Measurements from ENCODE around the gene GPC5. TPM values are rescaled to one million over a fixed set of nuclear protein-coding genes. Genes with fewer than 3 reads are reported as not detected.

Gene GPC5
- total RNA-seq, 1 donor from 2014 or later = 0.57 TPM

DNA sequence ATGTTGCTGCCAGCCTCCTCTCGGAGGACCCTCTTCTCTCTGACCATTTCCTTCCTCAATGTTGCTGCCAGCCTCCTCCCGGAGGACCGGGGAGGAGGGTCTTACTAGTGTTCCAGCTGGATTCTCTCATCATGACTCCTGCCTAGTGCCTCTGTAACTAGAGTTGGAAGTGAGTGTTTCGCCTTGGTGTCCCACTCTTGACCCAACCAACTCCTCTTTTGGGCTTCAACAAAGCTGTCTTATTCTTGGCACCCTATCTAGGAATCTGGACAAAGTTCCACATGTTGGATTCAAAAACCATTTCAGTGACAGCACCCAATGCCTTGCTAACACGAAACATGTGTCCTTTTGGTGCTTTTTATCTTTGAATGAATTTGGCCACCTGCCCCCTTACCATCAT is 165.4 kb downstream of the GPC5 start:
- Mint-ChIP-seq H3K9me3 (ENCODE audit: low read depth) (no peaks in the 10 kb centered on the region), H3K27ac (no peak overlapping the region), H3K36me3 (ENCODE audit: insufficient read depth) (no peaks in the 10 kb centered on the region), H3K27me3 (no peaks in the 10 kb centered on the region), H3K4me3 (ENCODE audit: low read depth) (no peak overlapping the region), H3K4me1 (ENCODE audit: low read depth) (no peaks in the 10 kb centered on the region)
- no peak for TF ChIP-seq CTCF (IDR thresholded peaks at IDR 0.05; ENCODE audit: unreplicated experiment)
- DNase-seq (ENCODE audit: low spot score, unreplicated experiment) = no peak

- no peak for TF ChIP-seq CTCF (IDR thresholded peaks at IDR 0.05; ENCODE audit: unreplicated experiment)
- DNase-seq (ENCODE audit: low spot score, unreplicated experiment) = no peak
- no peaks in the 10 kb centered on the region for H3K9me3 Mint-ChIP-seq (ENCODE audit: low read depth)
- no peaks in the 10 kb centered on the region for H3K36me3 Mint-ChIP-seq (ENCODE audit: insufficient read depth)
- H3K27me3 Mint-ChIP-seq = no peaks in the 10 kb centered on the region
- no peak overlapping the region for H3K4me3 Mint-ChIP-seq (ENCODE audit: low read depth)
- H3K4me1 Mint-ChIP-seq (ENCODE audit: low read depth) = no peaks in the 10 kb centered on the region
- no peak overlapping the region for H3K27ac Mint-ChIP-seq
Measured at GRCh38 chr13:91564396-91564795, 166.0 kb downstream of the GPC5 start.

- DNase-seq (ENCODE audit: low spot score, unreplicated experiment) = no peak
- Mint-ChIP-seq H3K4me3 (ENCODE audit: low read depth) (no peak overlapping the region), H3K27ac (no peak overlapping the region), H3K36me3 (ENCODE audit: insufficient read depth) (no peaks in the 10 kb centered on the region), H3K27me3 (no peaks in the 10 kb centered on the region), H3K9me3 (ENCODE audit: low read depth) (no peaks in the 10 kb centered on the region), H3K4me1 (ENCODE audit: low read depth) (no peaks in the 10 kb centered on the region)
- TF ChIP-seq CTCF (IDR thresholded peaks at IDR 0.05; ENCODE audit: unreplicated experiment) = no peak
Measured at GRCh38 chr13:91565296-91565695, 166.9 kb downstream of the GPC5 start.

GRCh38 chr13:91567485-91568207 is 169.2 kb downstream of the GPC5 start:
- no peak for DNase-seq (ENCODE audit: low spot score, unreplicated experiment)
- Mint-ChIP-seq H3K4me1 (ENCODE audit: low read depth) (no peaks in the 10 kb centered on the region), H3K9me3 (ENCODE audit: low read depth) (no peaks in the 10 kb centered on the region), H3K27ac (no peak overlapping the region), H3K27me3 (no peaks in the 10 kb centered on the region), H3K36me3 (ENCODE audit: insufficient read depth) (no peaks in the 10 kb centered on the region), H3K4me3 (ENCODE audit: low read depth) (no peak overlapping the region)
- no peak for TF ChIP-seq CTCF (IDR thresholded peaks at IDR 0.05; ENCODE audit: unreplicated experiment)

- TF ChIP-seq CTCF (IDR thresholded peaks at IDR 0.05; ENCODE audit: unreplicated experiment) = no peak
- Mint-ChIP-seq H3K27me3 (no peaks in the 10 kb centered on the region), H3K27ac (no peak overlapping the region), H3K4me3 (ENCODE audit: low read depth) (no peak overlapping the region), H3K4me1 (ENCODE audit: low read depth) (no peaks in the 10 kb centered on the region), H3K36me3 (ENCODE audit: insufficient read depth) (no peaks in the 10 kb centered on the region), H3K9me3 (ENCODE audit: low read depth) (no peaks in the 10 kb centered on the region)
- DNase-seq (ENCODE audit: low spot score, unreplicated experiment) = no peak
Measured at GRCh38 chr13:91571681-91572080, 173.3 kb downstream of the GPC5 start.

All from progenitor cell of endocrine pancreas (in vitro differentiated cells).